Fibroblast of skin of left biceps (primary cell): ENCODE measurements around the gene TMEM19.

ENCODE experiments used
- DNase-seq, 2 experiments: peaks; one replicate each; pipeline ENCODE4 v3.0.0-alpha.2; 2013; ENCODE audit warnings: low read depth in 2 of 2

TMEM19 gene

DNA sequence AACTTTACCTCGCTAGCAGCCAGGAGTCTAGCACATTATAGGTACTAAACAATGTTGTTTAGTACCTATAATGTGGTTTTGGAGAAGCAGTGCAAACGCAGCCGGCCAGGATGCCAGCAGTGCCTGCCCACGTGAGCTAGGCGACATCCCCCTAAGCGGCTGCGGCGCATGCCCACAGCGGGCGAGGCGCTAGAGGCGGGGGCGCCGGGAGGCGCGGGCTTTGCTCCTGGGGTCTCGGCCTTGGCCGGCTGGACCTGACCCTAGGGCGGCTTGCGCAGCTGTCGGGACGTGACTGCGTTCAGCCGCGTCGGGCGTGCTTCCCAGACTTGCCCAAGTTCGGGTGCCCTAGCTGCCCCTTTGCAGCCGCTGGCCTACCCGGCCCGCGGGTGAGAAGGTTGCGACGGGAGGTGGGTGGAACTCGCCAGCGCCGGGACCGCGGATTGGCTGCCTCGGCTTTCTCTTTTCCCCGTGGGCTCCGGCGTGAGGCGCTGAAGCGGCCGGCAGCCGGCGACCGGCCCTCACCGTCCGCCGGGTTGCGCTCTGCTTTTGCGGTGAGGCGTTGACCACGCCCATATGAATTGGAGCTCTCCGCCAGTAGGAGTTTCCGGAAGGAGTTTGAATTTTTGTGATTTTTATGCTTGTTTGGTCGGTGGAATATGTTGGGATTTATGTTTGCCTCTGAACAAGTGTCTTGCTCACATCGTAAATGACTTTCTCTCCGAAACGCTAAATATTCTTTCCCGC lies at the start of gene TMEM19:
TSS of gene TMEM19 (plus strand) at position 169 of the 744 bp plus-strand sequence. CDS start 599 bp downstream, outside the sequence.
- peak; percentile 63 to 67 for DNase-seq

- peak; percentile 9 to 19 for DNase-seq
Measured at GRCh38 chr12:71636704-71637115, 49.2 kb upstream of the TMEM19 start.

DNA sequence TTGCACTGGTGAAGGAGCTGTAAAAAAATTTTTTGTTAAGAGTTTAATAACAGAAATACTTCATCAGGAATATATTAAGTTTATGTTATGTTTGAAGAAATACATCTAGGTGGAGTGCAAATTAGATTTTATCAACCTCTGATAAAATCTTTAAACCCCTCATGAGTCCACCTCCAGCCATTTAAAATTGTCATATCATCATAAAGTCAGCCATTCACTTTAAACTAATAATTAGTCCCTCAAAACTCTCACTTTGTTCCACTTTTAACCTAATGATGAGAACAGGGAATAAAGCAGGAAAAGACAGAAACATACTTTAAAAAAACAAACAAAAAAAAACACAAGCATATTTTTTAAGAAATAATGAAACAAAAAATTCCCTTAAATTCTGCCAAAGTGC lies 47.4 kb upstream of the TMEM19 start:
- no peak for DNase-seq

GRCh38 chr12:71639341-71639760 lies 46.5 kb upstream of the TMEM19 start:
- no peak for DNase-seq

DNA sequence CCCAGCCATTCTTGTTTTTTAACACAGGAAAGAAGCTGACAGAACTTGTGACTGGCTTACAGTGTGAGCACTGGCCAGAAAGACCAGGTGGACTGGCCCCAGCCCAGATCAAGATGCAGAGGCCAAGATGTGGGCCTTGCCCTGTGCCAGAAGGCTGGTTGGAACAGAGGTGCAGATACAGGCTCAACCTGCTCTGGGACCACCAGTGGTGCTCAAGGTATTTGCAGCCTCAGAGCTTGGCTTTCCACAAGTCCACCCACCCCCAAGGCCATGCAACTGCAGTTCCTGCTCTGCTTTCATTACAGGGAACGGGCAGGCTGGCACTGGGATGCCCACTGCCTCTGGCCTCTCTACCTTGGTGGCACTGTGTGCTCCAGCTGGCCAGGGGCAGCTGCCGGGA lies 45.6 kb upstream of the TMEM19 start:
- DNase-seq = no peak

- no peak for DNase-seq
Measured at GRCh38 chr12:71641390-71641789, 44.5 kb upstream of the TMEM19 start.

DNA sequence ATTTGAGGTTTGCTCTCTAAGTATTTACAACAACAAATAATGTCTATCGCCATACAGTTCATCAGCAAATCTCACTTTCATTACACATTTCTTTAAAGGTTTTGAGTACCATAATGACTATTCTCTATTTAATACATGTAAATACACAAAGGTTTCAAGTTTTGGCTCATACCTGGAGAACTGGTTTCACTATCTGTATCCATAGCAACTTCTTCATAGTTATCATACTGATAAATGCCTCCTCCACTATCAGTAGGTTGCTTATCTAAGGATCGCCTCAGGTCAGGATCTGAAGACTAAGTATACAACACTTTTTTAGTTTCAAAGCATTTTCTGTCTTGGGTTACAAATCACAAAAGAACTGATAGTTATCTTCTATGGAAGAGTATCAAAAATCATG lies 43.6 kb upstream of the TMEM19 start:
- no peak for DNase-seq

- DNase-seq = no peak
Measured at GRCh38 chr12:71645268-71645667, 40.6 kb upstream of the TMEM19 start.

DNA sequence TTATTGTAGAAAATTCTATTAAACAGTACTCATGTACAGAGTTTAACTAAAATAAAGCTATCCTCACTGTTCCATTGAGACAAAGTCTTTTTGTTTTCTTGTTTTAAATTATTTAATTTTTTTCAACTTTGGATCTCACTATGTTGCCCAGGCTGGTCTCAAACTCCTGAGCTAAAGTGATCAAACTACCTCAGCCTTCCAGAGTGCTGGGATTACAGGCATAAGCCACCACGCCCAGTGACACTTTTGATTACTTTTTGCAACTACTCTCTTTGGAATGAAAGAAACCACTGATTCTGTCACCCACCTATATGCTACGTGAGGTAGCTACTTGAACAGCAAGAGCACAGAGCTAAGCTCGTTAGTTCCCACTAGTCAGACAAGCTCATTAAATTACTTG lies 39.4 kb upstream of the TMEM19 start:
- DNase-seq = no peak

DNA sequence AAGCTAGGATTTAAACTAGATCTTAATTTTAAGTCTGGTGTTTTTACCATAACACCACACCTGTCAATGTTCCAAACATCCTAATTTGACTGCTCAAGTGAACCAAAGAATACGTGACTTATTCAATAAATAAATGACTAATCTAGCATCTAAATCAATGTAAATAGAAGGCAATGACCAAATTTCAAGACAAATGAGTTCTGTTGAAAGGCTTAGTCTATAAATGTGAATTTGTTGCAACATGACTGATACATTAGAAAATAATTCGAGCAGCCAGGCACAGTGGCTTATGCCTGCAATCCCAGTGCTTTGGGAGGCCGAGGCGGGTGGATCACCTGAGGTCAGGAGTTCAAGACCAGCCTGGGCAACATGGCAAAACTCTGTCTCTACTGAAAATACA lies 37.3 kb upstream of the TMEM19 start:
- DNase-seq = no peak

DNA sequence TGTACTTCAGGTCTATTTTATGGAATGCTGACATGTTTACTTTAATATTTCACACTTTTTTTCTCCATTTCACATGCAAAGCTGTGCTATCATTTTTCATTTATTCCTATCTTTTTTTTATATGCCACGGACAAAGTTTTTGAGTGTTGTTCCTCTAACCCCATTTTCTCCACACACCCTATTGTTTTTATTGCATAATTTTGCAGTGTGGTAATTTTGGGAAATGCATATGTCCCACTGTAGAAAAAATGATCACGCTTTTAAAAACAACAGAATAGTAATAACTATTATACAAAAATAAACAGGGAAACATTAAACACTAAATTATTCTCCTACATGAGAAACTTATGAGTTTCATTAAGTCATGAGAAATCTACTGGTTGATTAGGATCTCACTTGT lies 36.5 kb upstream of the TMEM19 start:
- no peak for DNase-seq

GRCh38 chr12:71652656-71653055 lies 33.2 kb upstream of the TMEM19 start:
- peak; percentile 13 to 23 for DNase-seq

DNA sequence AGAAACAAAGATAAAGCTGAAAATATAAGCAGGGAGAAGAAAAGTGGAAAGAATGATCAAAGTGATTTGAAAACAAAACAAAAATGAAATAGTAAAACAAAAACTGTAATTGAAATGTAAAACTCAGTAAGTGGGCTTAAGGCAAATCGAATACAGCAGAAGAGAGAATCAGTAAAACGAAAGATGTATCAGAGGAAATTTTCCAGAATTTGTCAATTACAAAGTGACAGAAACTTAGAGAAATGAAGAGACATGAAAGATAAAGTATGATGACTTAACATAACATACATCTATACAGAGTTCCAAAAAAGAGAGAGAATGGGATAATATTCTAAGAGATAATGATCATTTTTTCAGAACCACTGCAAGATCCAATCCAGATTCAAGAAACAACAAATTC lies 32.7 kb upstream of the TMEM19 start:
- DNase-seq = no peak

DNA sequence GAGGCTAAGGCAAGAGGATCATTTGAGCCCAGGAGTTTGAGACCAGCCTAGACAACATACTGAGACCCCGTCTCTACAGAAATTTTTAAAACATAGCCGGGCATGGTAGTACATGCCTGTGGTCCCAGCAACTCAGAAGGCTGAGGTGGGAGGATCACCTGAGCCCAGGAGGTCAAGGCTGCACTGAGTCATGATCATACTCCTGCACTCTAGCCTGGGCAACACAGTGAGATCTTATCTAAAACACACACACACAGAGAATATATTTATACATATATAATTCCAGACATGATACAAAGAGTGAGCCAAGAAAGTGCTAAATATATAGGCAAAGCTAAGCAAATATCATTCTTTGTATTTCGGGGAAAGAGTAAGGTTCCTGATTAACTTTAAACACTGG lies 31.7 kb upstream of the TMEM19 start:
- DNase-seq = no peak

GRCh38 chr12:71655495-71655894 lies 30.4 kb upstream of the TMEM19 start:
- DNase-seq = no peak

- no peak for DNase-seq
Measured at GRCh38 chr12:71655907-71656306, 30.0 kb upstream of the TMEM19 start.

GRCh38 chr12:71656740-71657139 lies 29.1 kb upstream of the TMEM19 start:
- no peak for DNase-seq

DNA sequence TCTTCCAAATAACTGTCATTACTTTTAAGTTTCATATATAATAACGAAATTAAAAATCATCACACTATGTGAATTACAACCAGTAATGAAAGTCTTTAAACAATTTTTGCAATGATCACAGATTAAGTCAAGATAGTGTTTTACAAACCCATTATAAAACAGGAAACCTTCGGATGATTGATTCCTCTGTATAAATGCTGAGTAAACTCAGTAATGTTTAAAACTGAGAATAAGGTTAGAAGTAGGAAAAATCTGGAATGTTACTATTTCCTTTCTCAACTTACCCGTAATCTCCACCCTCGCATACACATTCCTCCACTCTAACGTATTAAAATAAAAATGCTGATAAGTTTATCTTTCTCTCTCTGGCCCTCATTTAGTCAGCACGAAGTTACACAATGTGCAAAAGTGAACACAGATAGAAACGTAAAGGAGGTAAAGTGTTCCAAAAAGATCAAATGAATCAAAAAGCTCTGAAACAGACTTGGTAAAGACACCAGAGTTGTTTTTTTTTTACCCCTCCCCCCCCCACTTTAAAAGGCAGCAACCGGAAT lies 23.8 kb upstream of the TMEM19 start:
- DNase-seq = peak in 1 of 2 experiments; percentile 24

GRCh38 chr12:71662849-71663560 lies 22.9 kb upstream of the TMEM19 start:
- DNase-seq = peak in 1 of 2 experiments; percentile 16

DNA sequence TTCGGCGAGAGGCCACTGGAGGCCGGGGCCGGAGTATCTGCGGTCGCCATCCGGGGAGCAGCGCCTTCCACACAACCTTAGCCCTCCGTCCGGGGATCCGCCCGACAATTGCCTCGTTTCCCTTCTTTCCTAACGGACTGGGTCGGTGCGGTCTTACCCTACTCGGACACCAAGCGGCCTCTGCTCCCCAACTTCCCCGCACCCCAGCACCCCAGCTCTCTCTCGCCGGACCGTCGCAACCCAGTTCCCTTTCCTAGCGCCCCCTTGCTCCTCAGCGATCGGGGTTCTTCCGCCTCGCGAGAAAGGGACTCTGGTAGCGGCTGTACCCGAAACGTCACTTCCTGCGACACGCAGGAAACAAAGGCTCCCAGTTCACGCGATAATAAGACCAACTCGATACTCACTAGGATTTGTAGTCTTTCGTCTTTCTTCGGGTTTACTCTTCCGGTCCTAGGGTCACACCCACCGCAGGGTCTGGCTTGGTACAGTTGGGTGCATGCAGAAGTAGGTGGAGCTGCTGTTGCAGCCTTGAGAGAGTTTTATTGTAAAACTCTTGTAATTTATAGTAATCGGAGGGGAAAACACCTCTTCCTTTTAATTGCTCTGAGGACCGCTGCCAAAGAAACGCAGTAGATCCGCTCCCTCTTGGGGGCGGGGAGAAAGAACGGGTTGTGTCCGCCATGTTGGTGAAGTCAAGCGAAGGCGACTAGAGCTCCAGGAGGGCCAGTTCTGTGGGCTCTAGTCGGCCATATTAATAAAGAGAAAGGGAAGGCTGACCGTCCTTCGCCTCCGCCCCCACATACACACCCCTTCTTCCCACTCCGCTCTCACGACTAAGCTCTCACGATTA lies 22.1 kb upstream of the TMEM19 start, which contains the start of the genes THAP2 and ZFC3H1:
TSS of gene THAP2 (plus strand) at position 741 of the 850 bp plus-strand sequence. CDS start 209 bp downstream, outside the sequence.
TSS of gene ZFC3H1 (minus strand) at position 288 of the 850 bp plus-strand sequence. CDS start at position 50, 238 bp downstream.
- DNase-seq = peak; percentile 99

- DNase-seq = no peak
Measured at GRCh38 chr12:71664411-71665089, 21.3 kb upstream of the TMEM19 start.
